Vagina (tissue), 2 donors: ENCODE results near the gene TARS1.

ENCODE experiments used
- POLR2A ChIP-seq, 2 donors: fragments of 450-650 bp; IDR thresholded peaks; one replicate each; pipeline ENCODE4 v1.6.1; 2017; ENCODE audit warnings: antibody characterized with exemption in 2 of 2, mild to moderate bottlenecking in 2 of 2, moderate library complexity in 2 of 2
- POLR2AphosphoS5 ChIP-seq, 2 donors: sonication (generic); formaldehyde crosslinking; IDR thresholded peaks; one replicate each; pipeline ENCODE4 v1.9.0; 2017; ENCODE audit warnings: antibody characterized with exemption in 2 of 2, mild to moderate bottlenecking in 2 of 2, low read depth in 1 of 2; ENCODE audit not compliant: insufficient read depth in 1 of 2
- TF ChIP-seq, protein P1 (sequence below), 3 experiments: fragments of 450-650 bp in 2 of 3; fragments of 200-600 bp in 1 of 3; sonication (generic) in 1 of 3; IDR thresholded peaks; one replicate each; pipeline ENCODE4 v1.5.1; 2017 to 2019; ENCODE audit warnings: antibody characterized with exemption in 3 of 3, mild to moderate bottlenecking in 2 of 3, moderate library complexity in 2 of 3

DNA sequence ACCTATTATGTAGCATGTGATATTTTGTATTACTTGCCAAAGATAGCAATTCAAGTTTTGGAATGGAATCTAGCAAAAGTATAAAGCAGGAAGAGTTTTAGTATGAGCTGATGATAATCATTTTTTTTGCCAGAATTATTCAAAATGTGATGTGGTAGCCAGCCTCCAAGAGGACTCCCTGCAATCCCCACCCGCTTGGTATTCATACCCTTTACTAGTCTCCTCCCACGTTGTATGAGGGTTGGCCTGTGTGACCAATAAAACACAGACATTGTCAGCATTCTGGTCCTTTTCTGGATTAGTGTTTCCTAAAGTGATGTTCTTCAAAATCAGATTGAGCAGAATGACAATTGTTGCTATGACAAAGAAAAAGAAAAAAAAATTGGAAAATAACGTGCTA lies 63.8 kb downstream of the TARS1 start:
- TF ChIP-seq POLR2AphosphoS5 (IDR thresholded peaks at IDR 0.05; ENCODE audit: insufficient read depth in 1 of 2, low read depth in 1 of 2) (no peak), POLR2A (IDR thresholded peaks at IDR 0.05) (no peak)
- TF ChIP-seq, protein P1, sequence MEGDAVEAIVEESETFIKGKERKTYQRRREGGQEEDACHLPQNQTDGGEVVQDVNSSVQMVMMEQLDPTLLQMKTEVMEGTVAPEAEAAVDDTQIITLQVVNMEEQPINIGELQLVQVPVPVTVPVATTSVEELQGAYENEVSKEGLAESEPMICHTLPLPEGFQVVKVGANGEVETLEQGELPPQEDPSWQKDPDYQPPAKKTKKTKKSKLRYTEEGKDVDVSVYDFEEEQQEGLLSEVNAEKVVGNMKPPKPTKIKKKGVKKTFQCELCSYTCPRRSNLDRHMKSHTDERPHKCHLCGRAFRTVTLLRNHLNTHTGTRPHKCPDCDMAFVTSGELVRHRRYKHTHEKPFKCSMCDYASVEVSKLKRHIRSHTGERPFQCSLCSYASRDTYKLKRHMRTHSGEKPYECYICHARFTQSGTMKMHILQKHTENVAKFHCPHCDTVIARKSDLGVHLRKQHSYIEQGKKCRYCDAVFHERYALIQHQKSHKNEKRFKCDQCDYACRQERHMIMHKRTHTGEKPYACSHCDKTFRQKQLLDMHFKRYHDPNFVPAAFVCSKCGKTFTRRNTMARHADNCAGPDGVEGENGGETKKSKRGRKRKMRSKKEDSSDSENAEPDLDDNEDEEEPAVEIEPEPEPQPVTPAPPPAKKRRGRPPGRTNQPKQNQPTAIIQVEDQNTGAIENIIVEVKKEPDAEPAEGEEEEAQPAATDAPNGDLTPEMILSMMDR (IDR thresholded peaks at IDR 0.05): no peak
